Spleen (tissue), 7 donors: ENCODE results near the gene SSBP2.
A peak's percentile ranks its signal among the peaks of the same experiment; 100 is the strongest.

Experiments used
- CTCF ChIP-seq, 11 experiments: fragments of 200-600 bp in 7 of 11; fragments of 450-650 bp in 4 of 11; sonication (generic) in 4 of 11; IDR thresholded peaks in 8 of 11; conservative IDR thresholded peaks in 3 of 11; 1 replicate in 7 of 11; 2 replicates in 4 of 11; pipeline versions ENCODE4 v1.4.0 to v1.8.0; 2016 to 2021; ENCODE audit warnings: antibody characterized with exemption in 11 of 11, inconsistent platforms in 4 of 11, mild to moderate bottlenecking in 1 of 11
- POLR2A ChIP-seq, 3 donors: fragments of 450-650 bp; IDR thresholded peaks; one replicate each; pipeline ENCODE4 v1.5.1; 2017; ENCODE audit warnings: antibody characterized with exemption in 3 of 3, mild to moderate bottlenecking in 1 of 3
- POLR2AphosphoS5 ChIP-seq, 3 donors: sonication (generic); formaldehyde crosslinking; IDR thresholded peaks; one replicate each; pipeline ENCODE4 v1.5.1; 2017; ENCODE audit warnings: antibody characterized with exemption in 3 of 3
- donor health status: DM: no; HTN: no; CAD: no; lungs with moderate emphysema.
- donor health status: DM: no; HTN: no; CAD: no.
- donor health status: DM: no; HTN: no; CAD: no.

- TF ChIP-seq POLR2AphosphoS5 (IDR thresholded peaks at IDR 0.05), result peak; percentile 82 to 90 (median 85)
- TF ChIP-seq CTCF (IDR thresholded peaks at IDR 0.05 in 8 of 11, conservative IDR thresholded peaks at IDR 0.05 in 3 of 11), result peak in 1 of 11 experiments; percentile 16
- TF ChIP-seq POLR2A (IDR thresholded peaks at IDR 0.05), result peak in 2 of 3 donors; percentile 3 to 41
Measured at GRCh38 chr5:81751009-81751835, at the start of gene SSBP2.
